ENCODE results near the gene CACNA2D1. TPM values are rescaled to one million over a fixed set of nuclear protein-coding genes. Genes with fewer than 3 reads are reported as not detected.

Gene CACNA2D1
- total and polyA plus RNA-seq, 9 of the 15 experiments (the other 6 are each of a cell fraction or from before 2014, with no cell fraction given): 0.49 TPM; not detected in 8

- Histone ChIP-seq H2AFZ (ENCODE audit: low read depth, low read length) (no peak overlapping the region), H3K9ac (ENCODE audit: insufficient read depth in 1 of 2, low read depth in 2 of 2, low read length in 2 of 2) (no peak overlapping the region), H3K27ac (ENCODE audit: extremely low read depth, low read depth, low read length) (no peak overlapping the region), H3K79me2 (ENCODE audit: control insufficient read depth, insufficient read depth, low read length) (no peaks in the 10 kb centered on the region), H3K9me1 (ENCODE audit: control insufficient read depth, insufficient read depth, low read length) (no peaks in the 10 kb centered on the region), H3K4me2 (ENCODE audit: insufficient read depth, low read length) (no peak overlapping the region), H3K4me3 (no peak overlapping the region), H3K27me3 (ENCODE audit: control insufficient read depth in 2 of 2, insufficient read depth in 2 of 2, low read length in 2 of 2) (no peaks in the 10 kb centered on the region), H3K36me3 (ENCODE audit: control insufficient read depth, insufficient read depth, low read length) (no peaks in the 10 kb centered on the region), H4K20me1 (replicated peaks; ENCODE audit: control insufficient read depth, insufficient read depth, low read length) (no peaks in the 10 kb centered on the region), H3K4me1 (replicated peaks in 1 of 2; ENCODE audit: control insufficient read depth in 2 of 2, insufficient read depth in 2 of 2, low read length in 2 of 2) (no peaks in the 10 kb centered on the region), H3K9me3 (replicated peaks; ENCODE audit: control insufficient read depth, insufficient read depth, low read depth, low read length) (no peaks in the 10 kb centered on the region)
- WGBS (ENCODE audit: insufficient coverage, low coverage, missing lambda C conversion rate): 2% methylated on average over 3 of the region's 3 CpGs
- FAIRE-seq: no peak
- TF ChIP-seq, protein P1, sequence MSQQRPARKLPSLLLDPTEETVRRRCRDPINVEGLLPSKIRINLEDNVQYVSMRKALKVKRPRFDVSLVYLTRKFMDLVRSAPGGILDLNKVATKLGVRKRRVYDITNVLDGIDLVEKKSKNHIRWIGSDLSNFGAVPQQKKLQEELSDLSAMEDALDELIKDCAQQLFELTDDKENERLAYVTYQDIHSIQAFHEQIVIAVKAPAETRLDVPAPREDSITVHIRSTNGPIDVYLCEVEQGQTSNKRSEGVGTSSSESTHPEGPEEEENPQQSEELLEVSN (IDR thresholded peaks at IDR 0.05; ENCODE audit: borderline replicate concordance in 1 of 2, extremely low read depth in 1 of 2, insufficient read depth in 1 of 2, insufficient read length in 1 of 2, low read depth in 1 of 2, low read length in 1 of 2, poor library complexity in 1 of 2, severe bottlenecking in 1 of 2): no peak
- no peak for TF ChIP-seq SNAPC5 (CRISPR knock-in tag; IDR thresholded peaks at IDR 0.05)
- TF ChIP-seq ZKSCAN8 (CRISPR knock-in tag; IDR thresholded peaks at IDR 0.05): no peak
- no peak for TF ChIP-seq POLR2B (IDR thresholded peaks at IDR 0.05; ENCODE audit: low read depth, partially characterized antibody)
- no peak for TF ChIP-seq CEBPG (CRISPR knock-in tag; IDR thresholded peaks at IDR 0.05)
- TF ChIP-seq CEBPG (tag; conservative IDR thresholded peaks at IDR 0.05 in 1 of 2, IDR thresholded peaks at IDR 0.05 in 1 of 2): no peak
- no peak for TF ChIP-seq GABPB1 (CRISPR knock-in tag; IDR thresholded peaks at IDR 0.05)
- TF ChIP-seq ZNF253 (CRISPR knock-in tag; conservative IDR thresholded peaks at IDR 0.05): no peak
- no peak for TF ChIP-seq USF2 (CRISPR knock-in tag; IDR thresholded peaks at IDR 0.05)
- TF ChIP-seq SAFB2 (IDR thresholded peaks at IDR 0.05; ENCODE audit: borderline replicate concordance, low read depth, low read length, severe bottlenecking): no peak
- no peak for TF ChIP-seq RBM39 (optimal IDR thresholded peaks at IDR 0.05; ENCODE audit: low read depth, low read length)
- TF ChIP-seq CBX2 (IDR thresholded peaks at IDR 0.05; ENCODE audit: insufficient read depth, low read length, poor library complexity, severe bottlenecking): no peak
- TF ChIP-seq ETS2 (tag; IDR thresholded peaks at IDR 0.05; ENCODE audit: borderline replicate concordance, poor library complexity, severe bottlenecking): no peak
- TF ChIP-seq PTTG1 (tag; IDR thresholded peaks at IDR 0.05; ENCODE audit: low read depth): no peak
- no peak for TF ChIP-seq NCOA6 (IDR thresholded peaks at IDR 0.05)
- no peak for TF ChIP-seq TEAD1 (CRISPR knock-in tag; IDR thresholded peaks at IDR 0.05)
- no peak for TF ChIP-seq CREB3L1 (IDR thresholded peaks at IDR 0.05; ENCODE audit: borderline replicate concordance, low read depth)
- no peak for TF ChIP-seq CBFA2T2 (conservative IDR thresholded peaks at IDR 0.05)
- POLR2A ChIA-PET: no interaction called here
- CTCF ChIA-PET (ENCODE audit: low intra/inter-chr PET ratio): no interaction called here
- no peak for ATAC-seq
- no peak for DNase-seq (ENCODE audit: extremely low read depth in 1 of 4, low spot score in 3 of 4)
- intact Hi-C loops (cut with micrococcal nuclease): no loop called here
- BruUV-seq (replicated peaks): no TSS peak
- in situ Hi-C loops (cut with MboI): no loop called here
Observed at GRCh38 chr7:82327898-82328297, 115.7 kb downstream of the CACNA2D1 start.

All from K562 (cell line).